HG03457 (cell line): ENCODE measurements around the gene PVALEF.

ENCODE experiments used
- ATAC-seq: cut with Tn5 transposase; IDR thresholded peaks from one replicate; pipeline ENCODE4 v1.9.1; 2021; ENCODE audit warnings: moderate number of reproducible peaks; ENCODE audit not compliant: unreplicated experiment

Gene PVALEF

GRCh38 chr17:81194941-81195901 lies 29.9 kb downstream of the PVALEF start:
- ATAC-seq: no peak

GRCh38 chr17:81195941-81196495 lies 30.7 kb downstream of the PVALEF start:
- ATAC-seq: no peak

DNA sequence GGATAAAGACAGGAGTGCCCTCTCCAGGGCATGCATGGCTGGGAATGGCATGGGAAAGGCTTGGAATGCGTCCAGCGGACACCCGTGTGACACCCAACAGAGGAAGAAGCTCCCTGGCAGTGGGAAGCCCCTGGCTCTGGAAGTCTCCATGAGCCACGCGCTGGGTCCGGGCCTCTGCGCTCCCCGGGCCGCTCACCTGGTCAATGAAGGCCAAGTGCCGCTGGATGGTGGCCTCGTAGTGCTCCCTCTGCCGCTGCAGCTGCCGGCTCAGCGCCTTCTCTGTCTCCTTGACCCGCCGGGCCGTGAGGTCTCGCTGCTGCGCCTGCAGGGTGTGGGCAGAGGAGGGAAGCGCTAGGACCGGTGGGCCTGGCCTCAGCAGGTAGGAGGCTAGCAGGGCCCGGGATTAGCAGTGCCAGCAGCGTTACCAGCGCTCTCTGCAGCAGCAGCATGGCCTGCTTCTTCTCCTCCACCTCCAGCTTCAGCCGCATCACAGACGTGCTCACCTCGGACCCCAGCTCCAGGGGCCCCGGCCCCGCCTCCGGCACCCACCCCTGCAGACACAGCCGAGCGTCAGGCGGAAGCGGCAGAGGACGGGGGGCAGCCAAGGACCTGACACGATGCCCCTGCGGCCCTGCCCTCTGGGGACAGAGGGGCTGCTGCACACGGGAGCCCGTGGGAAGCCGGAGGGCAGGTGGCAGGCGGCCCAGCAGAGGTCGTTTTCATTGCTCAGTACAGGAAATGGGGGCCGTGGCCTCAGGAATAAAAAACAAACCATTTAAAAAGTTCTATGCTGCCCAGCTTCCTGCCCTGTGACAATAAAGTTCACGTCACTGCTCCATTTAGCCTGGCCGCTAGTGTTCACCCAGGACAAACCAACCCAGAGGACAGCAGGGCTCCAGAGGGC lies 31.4 kb downstream of the PVALEF start:
- no peak for ATAC-seq

DNA sequence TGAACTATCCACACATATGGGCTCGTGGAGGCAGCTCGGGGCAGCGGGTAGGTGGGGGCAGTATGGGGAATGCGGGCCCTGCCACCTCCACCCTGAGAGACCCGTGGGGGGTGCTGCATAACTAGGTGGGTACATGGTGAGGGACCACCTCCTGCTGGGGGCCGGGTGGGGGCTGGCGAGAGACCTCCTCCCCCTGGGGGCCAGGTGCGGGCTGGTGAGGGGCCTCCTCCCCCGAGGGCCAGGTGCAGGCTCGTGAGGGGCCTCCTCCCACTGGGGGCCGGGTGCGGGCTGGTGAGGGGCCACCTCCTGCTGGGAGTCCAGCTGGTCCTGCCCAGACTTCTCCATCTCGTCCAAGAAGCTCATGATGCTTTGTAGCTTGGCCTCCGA lies 32.1 kb downstream of the PVALEF start:
- ATAC-seq: no peak

DNA sequence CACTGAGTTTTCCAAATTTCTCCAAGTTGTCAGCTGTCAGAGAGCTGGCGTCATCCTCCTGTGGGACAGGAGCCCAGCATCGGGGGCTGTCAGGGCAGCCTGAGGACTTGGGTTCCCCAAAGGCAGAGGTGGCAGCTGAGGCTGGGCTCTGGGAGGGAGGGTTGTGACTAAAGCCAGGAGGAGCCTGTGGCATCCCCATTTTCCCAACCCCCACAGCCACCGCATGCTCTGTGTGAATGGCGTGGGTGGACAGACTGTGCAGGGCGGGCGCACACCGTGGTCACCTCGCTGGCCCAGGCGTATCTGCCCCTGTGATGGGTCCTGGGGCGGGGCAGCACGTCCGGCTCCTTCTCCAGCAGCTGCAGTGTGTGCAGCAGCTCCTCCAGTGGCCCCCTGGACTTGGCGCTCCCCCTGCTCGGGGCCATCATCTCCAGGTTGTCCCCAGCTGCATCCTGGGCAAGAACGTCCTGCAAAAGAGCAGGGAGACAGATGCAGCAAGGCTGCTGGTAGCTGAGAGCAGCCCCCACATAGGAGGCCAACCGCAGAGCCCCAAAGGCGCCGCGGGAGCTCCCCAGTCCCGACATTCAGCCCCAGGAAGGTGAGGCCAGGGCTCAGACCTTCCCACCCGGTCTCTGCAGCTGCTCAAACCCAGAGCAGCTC lies 32.7 kb downstream of the PVALEF start:
- no peak for ATAC-seq

GRCh38 chr17:81198826-81199481 lies 33.6 kb downstream of the PVALEF start:
- no peak for ATAC-seq

DNA sequence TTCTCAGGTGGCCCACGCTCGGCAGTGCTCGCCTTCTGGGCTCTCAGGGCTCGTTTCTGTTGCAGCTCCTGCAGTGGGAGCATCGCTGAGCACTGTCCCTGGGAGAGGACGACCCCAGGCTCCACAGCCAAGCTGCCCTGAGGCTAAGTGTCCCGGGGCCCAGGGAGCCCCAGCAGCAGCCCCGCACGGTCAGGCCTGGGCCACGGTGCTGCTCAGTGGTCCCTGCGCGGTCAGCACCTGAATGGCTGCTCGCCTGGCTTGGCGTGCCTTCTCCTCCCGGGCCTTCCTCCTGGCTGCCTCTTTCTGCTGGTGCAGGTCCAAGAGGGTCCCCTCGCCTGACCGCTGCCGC lies 34.1 kb downstream of the PVALEF start:
- ATAC-seq: no peak

DNA sequence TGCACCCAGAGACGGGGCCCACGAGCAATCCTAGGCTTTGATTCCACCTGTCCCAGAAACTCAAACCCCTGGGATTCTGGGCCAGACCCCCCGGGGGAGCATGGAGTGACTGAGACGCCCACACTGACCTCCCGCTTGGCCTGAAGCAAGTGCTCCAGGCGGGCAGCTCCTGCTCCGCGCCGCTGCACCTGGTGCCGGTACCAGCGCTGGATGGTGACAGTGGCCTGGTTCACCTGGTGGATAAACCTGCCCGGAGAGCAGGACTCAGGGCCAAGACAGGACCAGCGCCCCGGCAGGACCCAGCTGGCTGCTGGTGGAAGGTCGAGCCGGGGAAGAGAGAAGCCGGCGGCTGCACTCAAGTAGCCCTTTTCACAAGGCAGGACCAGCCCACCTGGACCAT lies 34.9 kb downstream of the PVALEF start:
- no peak for ATAC-seq

GRCh38 chr17:81200695-81201580 lies 35.6 kb downstream of the PVALEF start:
- ATAC-seq: no peak

GRCh38 chr17:81202318-81202717 lies 37.0 kb downstream of the PVALEF start:
- ATAC-seq: no peak

DNA sequence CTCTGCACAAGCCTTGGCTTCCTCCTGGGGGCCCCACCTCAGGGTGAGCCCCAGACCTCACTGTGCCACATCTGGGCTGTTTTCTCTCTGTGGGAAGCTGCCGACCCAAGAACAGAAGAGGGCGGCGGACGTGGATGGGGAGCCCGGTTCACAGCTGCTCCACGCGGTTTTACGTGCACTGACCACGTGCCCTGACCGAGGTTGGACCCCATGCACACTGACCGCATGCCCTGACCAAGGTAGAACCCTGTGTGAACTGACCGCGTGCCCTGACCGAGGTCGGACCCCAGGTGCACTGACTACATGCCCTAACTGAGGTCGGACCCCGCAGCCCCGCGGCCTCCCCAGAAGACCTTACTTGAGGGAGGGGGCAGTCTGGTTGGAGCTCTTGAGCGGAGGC lies 37.8 kb downstream of the PVALEF start:
- ATAC-seq: no peak

GRCh38 chr17:81204578-81204977 lies 39.3 kb downstream of the PVALEF start:
- ATAC-seq: no peak

GRCh38 chr17:81206166-81206565 lies 40.9 kb downstream of the PVALEF start:
- no peak for ATAC-seq

GRCh38 chr17:81206657-81207056 lies 41.4 kb downstream of the PVALEF start:
- ATAC-seq: no peak

DNA sequence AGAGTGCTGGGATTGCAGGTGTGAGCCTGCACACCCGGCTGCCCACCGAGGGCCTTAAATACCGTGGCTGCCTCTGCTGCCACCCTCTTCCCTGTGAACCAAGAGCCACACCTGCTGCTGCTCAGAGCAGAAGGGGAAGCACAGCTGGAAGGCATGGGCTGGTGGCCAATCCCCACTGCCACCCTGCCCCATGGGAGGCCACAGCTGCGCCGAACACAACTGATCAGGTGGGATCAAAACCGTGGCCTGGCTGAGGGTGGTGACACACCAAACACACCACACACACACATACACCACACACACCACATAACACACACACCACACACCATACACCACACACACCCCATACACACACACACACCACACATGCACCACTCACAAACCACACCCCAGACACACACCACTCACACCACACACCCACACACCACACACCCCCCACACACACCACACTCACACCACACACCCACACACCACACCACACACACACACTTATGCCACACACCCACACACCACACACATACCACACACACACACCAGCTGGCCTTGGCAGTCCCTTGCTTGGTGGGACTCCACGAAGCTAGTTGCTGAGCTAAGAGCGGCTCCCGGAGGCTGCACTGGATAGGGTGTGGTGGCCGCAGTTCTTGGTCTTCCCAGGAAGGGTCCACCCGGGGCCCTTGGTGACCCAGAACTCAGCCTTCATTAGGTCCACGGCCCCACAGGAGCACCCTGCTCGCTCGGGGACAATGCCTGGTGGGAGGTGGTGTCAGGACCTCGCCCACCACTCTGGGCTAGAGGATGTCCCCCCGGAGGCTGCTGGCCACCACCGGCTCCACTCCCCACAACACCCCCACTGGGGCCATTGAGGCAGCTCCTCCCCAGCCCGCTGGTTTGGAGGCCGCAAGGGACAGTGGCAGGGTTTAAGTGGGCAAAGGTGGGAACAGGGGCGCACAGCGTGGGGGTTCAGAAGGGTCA lies 42.6 kb downstream of the PVALEF start:
- no peak for ATAC-seq

- ATAC-seq: no peak
These were observed 43.3 kb downstream of the PVALEF start for GRCh38 chr17:81208651-81209050.

DNA sequence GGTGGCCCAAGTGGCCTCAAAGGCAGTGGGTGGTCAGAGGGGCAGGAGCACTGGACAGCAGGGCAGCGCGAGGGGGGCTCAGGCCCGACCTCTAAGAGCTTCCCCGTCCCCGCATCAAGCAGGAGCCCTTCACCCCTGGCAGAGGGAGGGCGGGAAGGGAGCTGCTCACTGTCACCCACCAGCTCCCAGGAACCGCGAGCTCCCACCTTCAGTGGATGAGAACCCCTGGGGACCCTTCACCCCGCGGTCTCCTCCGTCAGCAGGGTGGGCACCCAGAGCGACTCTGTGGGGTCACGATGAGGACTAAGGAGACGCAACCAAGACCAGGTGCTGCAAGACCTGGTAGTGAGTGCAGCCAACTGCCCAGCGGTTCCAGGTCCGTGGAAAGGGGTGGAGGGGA lies 43.8 kb downstream of the PVALEF start:
- no peak for ATAC-seq

GRCh38 chr17:81210466-81210865 lies 45.2 kb downstream of the PVALEF start:
- ATAC-seq: no peak
